Measurements from ENCODE around the gene SSTR3.
"Not testable (repeated sequence)": the region's sequence is repeated elsewhere in the genome, so short reads cannot be mapped to it uniquely, and the experiment has no call there.

Gene SSTR3

GRCh38 chr22:37212174-37212906, at the start of gene SSTR3:
Gene SSTR3, minus strand, starts transcription at chr22:37212477. Its CDS starts 4,674 bp downstream, at chr22:37207803.
- no peak for DNase-seq (ENCODE audit: low read depth)

DNA sequence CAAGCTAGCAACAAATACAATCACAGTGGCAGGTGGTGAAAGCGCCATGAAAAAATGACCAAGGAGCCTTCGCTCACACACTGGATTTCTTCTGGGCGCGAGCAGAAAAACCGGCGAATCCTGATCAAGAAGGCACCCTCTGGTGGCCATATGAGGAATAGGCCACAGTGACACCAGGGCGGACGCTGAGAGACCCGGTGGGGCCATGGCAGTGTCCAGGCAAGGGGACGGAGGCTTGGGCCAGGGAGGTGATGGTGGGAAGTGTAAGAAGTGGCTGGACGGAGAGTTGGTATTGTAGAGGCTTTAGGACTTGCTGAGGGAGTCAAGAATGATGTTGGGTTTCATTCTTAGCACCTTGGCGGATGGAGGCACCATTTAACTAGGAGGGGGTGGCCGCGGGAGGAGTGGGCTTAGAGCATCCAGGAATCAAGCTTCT, 48.6 kb upstream of the SSTR3 start:
- peak; percentile 52 for DNase-seq (ENCODE audit: low read depth)

- no peak for DNase-seq (ENCODE audit: low read depth)
These were observed 48.0 kb upstream of the SSTR3 start for GRCh38 chr22:37260155-37260795.

- DNase-seq (ENCODE audit: low read depth): peak; percentile 65
These were observed 47.3 kb upstream of the SSTR3 start for GRCh38 chr22:37259540-37260029.

GRCh38 chr22:37258753-37259401, 46.6 kb upstream of the SSTR3 start:
- DNase-seq (ENCODE audit: low read depth): no peak

DNA sequence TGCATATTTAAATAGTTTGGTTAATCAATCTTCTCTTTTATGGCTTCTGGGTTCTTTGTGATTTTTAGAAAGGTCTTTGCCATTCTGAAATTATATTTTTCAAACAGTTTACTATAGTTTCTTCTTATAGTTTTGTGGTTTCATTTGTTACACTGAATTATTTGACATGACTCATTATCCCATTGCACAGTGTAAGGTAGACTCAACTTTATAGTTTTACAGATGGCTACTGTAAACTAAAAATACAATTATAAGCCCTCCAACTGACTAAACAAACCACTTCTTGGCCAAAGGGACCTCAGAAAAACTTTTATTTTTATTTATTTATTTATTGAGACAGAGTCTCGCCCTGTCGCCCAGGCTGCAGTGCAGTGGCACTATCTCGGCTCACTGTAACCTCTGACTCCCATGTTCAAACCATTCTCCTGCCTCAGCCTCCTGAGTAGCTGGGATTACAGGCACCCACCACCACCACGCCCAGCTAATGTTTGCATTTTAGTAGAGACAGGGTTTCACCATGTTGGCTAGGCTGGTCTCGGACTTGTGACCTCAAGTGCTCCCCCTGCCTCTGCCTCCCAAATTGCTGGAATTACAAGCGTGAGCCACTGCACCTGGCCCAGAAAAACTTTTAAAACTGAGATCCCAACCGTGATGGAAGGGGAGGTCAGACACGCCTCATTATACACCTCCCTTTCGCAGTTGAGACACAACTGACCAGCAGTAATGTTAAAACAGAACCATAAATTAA, 45.9 kb upstream of the SSTR3 start:
- peak; percentile 20 for DNase-seq (ENCODE audit: low read depth)

- no peak for DNase-seq (ENCODE audit: low read depth)
These were observed 43.9 kb upstream of the SSTR3 start for GRCh38 chr22:37256075-37256726.

- DNase-seq (ENCODE audit: low read depth): no peak
These were observed 43.3 kb upstream of the SSTR3 start for GRCh38 chr22:37255558-37256006.

GRCh38 chr22:37254867-37255233, 42.6 kb upstream of the SSTR3 start:
- peak; percentile 73 for DNase-seq (ENCODE audit: low read depth)

DNA sequence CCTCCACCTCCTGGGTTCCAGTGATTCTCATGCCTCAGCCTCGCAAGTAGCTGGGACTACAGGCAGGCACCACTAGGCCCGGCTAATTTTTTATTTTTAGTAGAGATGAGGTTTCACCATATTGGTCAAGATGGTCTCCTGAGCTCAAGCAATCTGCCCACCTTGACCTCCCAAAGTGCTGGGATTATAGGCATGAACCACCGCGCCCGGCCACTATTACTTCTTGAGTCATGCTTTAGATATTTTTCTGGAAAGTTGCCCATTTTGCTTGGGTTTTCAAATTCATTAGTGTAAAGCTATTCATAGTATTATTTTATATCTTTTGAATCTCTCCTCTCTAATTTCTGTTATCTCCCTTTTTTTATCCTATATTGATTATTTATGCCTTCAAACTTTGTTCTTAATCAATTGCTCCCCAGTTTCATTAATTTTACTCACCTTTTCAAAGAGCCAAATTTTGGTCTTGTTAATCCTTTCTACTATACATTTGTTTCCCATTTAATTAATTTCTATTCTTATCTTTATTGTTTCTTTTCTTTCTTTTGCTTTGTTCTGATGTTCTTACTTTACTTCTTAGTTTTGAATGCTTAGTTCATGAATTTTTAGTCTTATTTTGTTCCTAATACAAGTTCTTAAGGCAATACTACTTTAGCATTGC, 42.1 kb upstream of the SSTR3 start:
- DNase-seq (ENCODE audit: low read depth): peak; percentile 82

GRCh38 chr22:37253126-37253660, 40.9 kb upstream of the SSTR3 start:
- peak; percentile 16 for DNase-seq (ENCODE audit: low read depth)

DNA sequence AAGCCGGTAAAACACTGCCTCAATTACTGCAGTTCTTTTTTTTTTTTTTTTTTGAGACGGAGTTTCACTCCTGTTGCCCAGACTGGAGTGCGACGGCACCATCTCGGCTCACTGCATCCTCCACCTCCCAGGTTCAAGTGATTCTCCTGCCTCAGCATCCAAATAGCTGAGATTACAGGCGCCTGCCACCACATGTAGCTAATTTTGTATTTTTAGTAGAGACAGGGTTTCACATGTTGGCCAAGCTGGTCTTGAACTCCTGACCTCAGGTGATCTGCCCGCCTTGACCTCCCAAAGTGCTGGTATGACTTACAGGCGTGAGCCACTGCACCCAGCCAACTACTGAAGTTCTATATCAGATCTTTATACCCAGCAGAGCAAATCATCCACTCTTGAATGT, 39.6 kb upstream of the SSTR3 start:
- DNase-seq (ENCODE audit: low read depth): not testable (repeated sequence)

- DNase-seq (ENCODE audit: low read depth): no peak
These were observed 37.7 kb upstream of the SSTR3 start for GRCh38 chr22:37249986-37250385.

DNA sequence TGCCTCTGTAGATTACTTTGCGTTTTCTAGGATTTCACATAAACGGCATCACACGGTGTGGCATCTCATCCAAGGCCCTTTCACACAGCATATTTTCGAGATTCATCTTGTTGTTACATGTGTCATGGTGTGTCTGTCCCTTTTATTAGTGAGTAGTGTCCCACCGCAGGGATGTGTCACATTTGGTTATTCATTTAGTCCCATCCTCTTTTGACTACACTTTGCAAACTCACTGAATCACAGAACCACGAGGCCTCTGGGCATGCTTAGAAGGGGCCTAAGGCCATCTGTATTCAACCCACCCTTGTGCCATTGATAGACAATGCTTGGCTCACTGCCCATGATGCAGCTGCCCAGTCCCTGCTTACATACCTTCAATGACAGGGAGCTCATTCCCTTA, 36.0 kb upstream of the SSTR3 start:
- no peak for DNase-seq (ENCODE audit: low read depth)

GRCh38 chr22:37245740-37246139, 33.5 kb upstream of the SSTR3 start:
- peak; percentile 53 for DNase-seq (ENCODE audit: low read depth)

DNA sequence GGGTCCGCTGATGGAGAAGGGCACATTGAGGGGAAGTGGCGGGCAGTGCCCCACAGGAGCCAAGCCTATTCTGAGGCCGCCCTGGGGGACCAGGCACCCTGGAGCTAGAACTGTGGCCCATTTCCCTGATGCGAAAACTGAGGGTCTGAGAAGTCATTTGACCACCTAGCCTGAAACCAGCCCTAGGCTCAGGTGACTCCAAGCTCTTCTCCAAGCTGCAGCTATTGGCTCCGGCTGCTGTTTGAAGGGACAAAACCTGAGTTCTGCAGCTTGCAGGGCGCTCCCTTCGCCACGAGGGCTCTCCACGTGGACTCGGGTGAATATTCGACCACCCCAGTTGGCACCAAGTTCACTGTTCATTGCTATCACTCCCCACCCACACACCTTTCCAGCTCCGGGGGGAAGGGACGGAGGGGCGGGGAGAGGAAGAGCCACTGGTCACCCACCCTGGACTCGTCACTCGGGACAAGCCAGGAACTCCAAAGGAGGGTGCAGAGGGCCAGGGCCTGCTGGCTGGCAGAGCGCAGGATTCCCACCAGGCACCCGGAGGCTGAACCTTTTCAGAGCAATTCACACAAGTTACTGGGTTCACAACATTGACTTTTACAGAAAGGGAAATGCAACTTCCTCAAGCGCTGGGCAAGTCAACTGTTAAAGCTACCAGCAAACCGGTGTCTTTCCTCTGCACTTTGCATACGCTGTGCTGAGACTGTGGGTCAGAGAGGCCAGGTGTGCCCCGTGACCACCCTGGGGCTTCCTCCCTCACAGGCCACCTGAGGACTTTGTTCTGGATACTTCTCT, 32.8 kb upstream of the SSTR3 start:
- DNase-seq (ENCODE audit: low read depth): no peak

- DNase-seq (ENCODE audit: low read depth): peak; percentile 78
These were observed 32.0 kb upstream of the SSTR3 start, which contains the start of gene RAC2 for GRCh38 chr22:37244114-37244921. Gene RAC2, minus strand, starts transcription at chr22:37244269. Its CDS starts 121 bp downstream, at chr22:37244148.

DNA sequence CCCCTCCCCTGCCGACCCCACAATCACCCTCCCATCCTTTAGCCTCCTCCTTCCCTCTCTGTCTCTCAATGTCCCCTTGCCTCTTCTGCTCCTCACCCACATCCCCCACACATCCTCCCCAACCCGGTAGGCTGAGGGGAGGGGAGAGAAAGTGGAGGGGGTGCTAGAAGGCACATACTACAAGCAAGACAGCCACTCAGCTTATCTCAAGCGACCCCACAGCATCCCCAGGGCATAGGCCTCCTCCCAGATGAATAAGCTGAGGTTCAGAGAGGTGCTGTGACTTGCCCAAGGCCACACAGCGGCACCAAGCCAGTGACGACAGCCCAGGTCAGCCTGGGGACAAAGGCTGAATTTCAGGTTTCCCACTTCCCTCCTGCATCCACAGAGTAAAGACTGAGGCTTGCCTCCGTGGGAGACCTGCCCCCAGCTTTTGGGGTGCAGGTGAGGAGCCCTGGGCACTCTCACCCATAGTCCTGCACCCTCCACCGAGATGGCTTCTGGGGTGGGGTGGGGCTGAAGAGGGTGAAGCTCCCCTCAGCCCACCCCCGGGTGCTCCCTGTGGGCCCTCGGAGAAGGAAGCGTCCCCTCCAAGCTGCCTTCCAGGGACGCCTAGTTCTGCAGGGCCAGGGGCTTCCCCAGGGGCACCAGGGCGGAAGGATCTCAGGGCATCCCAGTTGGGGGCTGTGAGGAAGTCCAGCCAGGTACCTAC, 31.3 kb upstream of the SSTR3 start:
- no peak for DNase-seq (ENCODE audit: low read depth)

All from iris pigment epithelial cell (primary cell).